ENCODE results near the gene PROKR1. TPM values are rescaled to one million over a fixed set of nuclear protein-coding genes. Genes with fewer than 3 reads are reported as not detected.

Gene PROKR1
- total and polyA plus RNA-seq, 11 donors = 0.08 TPM; not detected in 10

DNA sequence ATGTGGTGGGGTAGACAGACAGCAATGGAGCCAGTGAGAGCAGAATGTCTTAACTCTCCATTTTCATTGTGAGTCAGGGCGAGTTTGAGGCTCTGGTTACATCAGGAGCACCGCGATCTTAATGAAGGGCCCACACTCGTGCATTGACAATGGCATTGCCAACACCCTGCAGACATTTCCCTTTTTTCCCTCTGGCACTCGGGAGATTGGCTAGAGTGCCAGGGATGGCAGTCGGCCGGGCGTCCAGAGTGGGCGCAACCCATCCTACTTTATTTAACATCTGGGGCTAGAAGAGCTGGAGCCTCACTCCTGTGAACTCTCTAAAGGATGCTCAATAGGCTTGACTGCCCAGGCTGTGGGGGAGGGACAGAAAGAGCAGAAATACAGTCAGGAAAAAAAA, 9.7 kb downstream of the PROKR1 start:
- Histone ChIP-seq H3K27me3 (peaks cover 0 to 24% (median 0%) of the 10 kb centered on the region in 9 donors), H3K4me1 (peaks cover 0 to 15% (median 0%) of the 10 kb centered on the region in 12 donors), H3K4me3 (no peak overlapping the region), H3K27ac (peak overlapping the region in 1 of 12 donors; percentile 10), H3K36me3 (no peaks in the 10 kb centered on the region), H3K9me3 (no peaks in the 10 kb centered on the region)
- TF ChIP-seq POLR2A (IDR thresholded peaks at IDR 0.05) = no peak
- TF ChIP-seq CTCF (IDR thresholded peaks at IDR 0.05) = no peak
- ATAC-seq (no peak), DNase-seq (no peak)
- intact Hi-C loops (cut with DNase I) = no loop called here
- 69 to 79% (median 76%) methylated on average over 9 of the region's 9 CpGs for WGBS, 4 donors

DNA sequence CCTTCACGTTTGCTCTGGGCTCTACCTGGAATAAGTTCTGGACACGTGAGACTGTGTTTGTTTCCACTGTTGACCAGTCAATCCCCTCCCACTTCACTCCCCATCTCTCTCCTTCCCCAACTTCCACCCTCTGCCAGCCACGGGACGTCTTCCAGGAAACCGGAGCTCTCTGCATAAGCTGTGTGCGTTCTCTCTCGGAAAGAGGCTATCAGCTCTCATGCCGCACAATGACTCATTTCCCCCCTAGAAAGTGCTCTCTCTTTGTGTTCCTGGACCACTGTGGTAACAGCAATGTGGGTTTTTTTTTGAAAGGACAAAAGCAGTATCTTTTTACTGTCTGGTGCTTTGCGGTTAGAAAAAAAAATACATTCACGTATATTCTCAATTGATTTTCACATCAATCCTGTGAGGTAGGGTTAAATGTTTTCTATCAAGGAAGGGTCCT, 10.2 kb downstream of the PROKR1 start:
- Histone ChIP-seq H3K36me3 (no peaks in the 10 kb centered on the region), H3K9me3 (no peaks in the 10 kb centered on the region), H3K27me3 (peaks cover 0 to 19% (median 0%) of the 10 kb centered on the region in 9 donors), H3K4me3 (no peak overlapping the region), H3K27ac (peak overlapping the region in 1 of 12 donors; percentile 10), H3K4me1 (peaks cover 0 to 15% (median 0%) of the 10 kb centered on the region in 12 donors)
- 19 to 28% (median 24%) methylated on average over 10 of the region's 10 CpGs for WGBS, 4 donors
- ATAC-seq (peak in 2 of 4 donors; percentile 66 to 70), DNase-seq (no peak)
- TF ChIP-seq CTCF (IDR thresholded peaks at IDR 0.05) = no peak
- no peak for TF ChIP-seq POLR2A (IDR thresholded peaks at IDR 0.05)
- intact Hi-C loops (cut with DNase I) = no loop called here

DNA sequence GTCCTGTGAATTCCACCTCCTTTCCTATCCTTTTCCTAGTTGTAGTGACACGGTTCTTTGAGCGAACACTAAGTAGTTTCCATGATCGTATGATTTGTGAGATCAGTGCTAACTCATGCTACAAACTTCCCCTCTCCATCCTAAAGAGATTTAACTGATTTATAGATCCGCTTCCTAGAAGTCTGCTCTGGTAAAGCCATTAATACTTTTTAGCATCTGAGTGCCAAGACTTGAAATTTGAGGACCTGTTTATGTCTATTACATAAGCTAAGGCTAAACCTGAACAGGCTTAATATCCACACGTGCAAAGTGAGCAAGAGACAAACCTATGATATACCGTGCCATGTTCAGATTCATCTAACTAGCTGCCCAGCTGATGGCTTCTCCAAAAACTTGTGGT, 14.9 kb downstream of the PROKR1 start:
- WGBS, 4 donors = 46 to 69% (median 67%) methylated on average over 6 of the region's 6 CpGs
- TF ChIP-seq POLR2A (IDR thresholded peaks at IDR 0.05) (no peak), CTCF (IDR thresholded peaks at IDR 0.05) (no peak)
- intact Hi-C loops (cut with DNase I) = no loop called here

GRCh38 chr2:68659081-68659480, 15.7 kb downstream of the PROKR1 start:
- H3K27me3 ChIP-seq = peaks cover 0 to 8% (median 0%) of the 10 kb centered on the region in 9 donors
- intact Hi-C loops (cut with DNase I) = no loop called here

More for the DNA sequence above, 14.9 kb downstream of the PROKR1 start:
- H3K27ac ChIP-seq = no peak overlapping the region
- DNase-seq (no peak), ATAC-seq (no peak)
- H3K36me3 ChIP-seq = no peaks in the 10 kb centered on the region
- no peaks in the 10 kb centered on the region for H3K9me3 ChIP-seq
- peaks cover 0 to 8% (median 0%) of the 10 kb centered on the region in 9 donors for H3K27me3 ChIP-seq
- H3K4me3 ChIP-seq = no peak overlapping the region
- H3K4me1 ChIP-seq = peaks cover 0 to 11% (median 0%) of the 10 kb centered on the region in 12 donors

More at GRCh38 chr2:68659081-68659480, 15.7 kb downstream of the PROKR1 start:
- ATAC-seq (no peak), DNase-seq (no peak)
- Histone ChIP-seq H3K27ac (no peak overlapping the region), H3K36me3 (no peaks in the 10 kb centered on the region), H3K9me3 (no peaks in the 10 kb centered on the region), H3K4me1 (peaks cover 0 to 3% (median 0%) of the 10 kb centered on the region in 12 donors), H3K4me3 (no peak overlapping the region)
- TF ChIP-seq POLR2A (IDR thresholded peaks at IDR 0.05) (no peak), CTCF (IDR thresholded peaks at IDR 0.05) (no peak)

All from heart left ventricle (tissue), 16 donors.